Ovary (tissue), 9 donors: ENCODE results near the gene MTHFD1L. TPM values are rescaled to one million over a fixed set of nuclear protein-coding genes. Genes with fewer than 3 reads are reported as not detected.
"Not testable (repeated sequence)": the region's sequence is repeated elsewhere in the genome, so short reads cannot be mapped to it uniquely, and the experiment has no call there.

Experiments
- DNase-seq, 5 donors: peaks; one replicate each; pipeline ENCODE4 v3.0.0-alpha.2; 2019 to 2020
- H3K27ac ChIP-seq, 2 donors: fragments of 200-600 bp; one replicate each; pipeline versions ENCODE4 v1.5.1 to v1.8.0; 2019 to 2022
- H3K27me3 ChIP-seq: fragments of 200-600 bp; one replicate; pipeline ENCODE4 v1.8.0; 2022
- H3K36me3 ChIP-seq: fragments of 200-600 bp; sonication (generic); one replicate; pipeline ENCODE4 v1.5.1; 2019
- H3K4me1 ChIP-seq: one replicate; pipeline ENCODE4 v1.8.1; 2013; ENCODE audit warnings: mild to moderate bottlenecking, moderate library complexity; ENCODE audit not compliant: insufficient read depth
- H3K4me3 ChIP-seq: fragments of 200-600 bp; sonication (generic); one replicate; pipeline ENCODE4 v1.5.1; 2017
- H3K9me3 ChIP-seq, 2 donors: fragments of 200-600 bp in 1 of 2; sonication (generic) in 1 of 2; one replicate each; pipeline versions ENCODE4 v1.5.1 to v1.8.1; 2013 to 2019; ENCODE audit warnings: mild to moderate bottlenecking in 1 of 2, moderate library complexity in 1 of 2
- EP300 ChIP-seq: sonication (generic); formaldehyde crosslinking; IDR thresholded peaks from one replicate; pipeline ENCODE4 v1.6.1; 2017; ENCODE audit warnings: antibody characterized with exemption
- POLR2A ChIP-seq: fragments of 450-650 bp; IDR thresholded peaks from one replicate; pipeline ENCODE4 v1.6.1; 2017; ENCODE audit warnings: antibody characterized with exemption, mild to moderate bottlenecking, moderate library complexity
- WGBS, 3 donors: extraction: QIAGEN DNeasy Blood & Tissue Kit in 1 of 3; methylation state at CpG; one replicate each; pipeline versions ENCODE4 v1.1.5 to v1.1.7; 2013 to 2017; 5-methylcytosine and 5-hydroxymethylcytosine counted together
- intact Hi-C, 4 donors: fragments of 100-400 bp; cut with DNase I; formaldehyde crosslinking; loops; one replicate each; pipeline versions ENCODE4 v1.11.0 to v1.15.1; 2022 to 2023
- polyA plus RNA-seq, 2 donors: library from polyadenylated mRNA; stranded (reverse); fragments of 200-250 nt in 1 of 2; fragments of 350-450 nt in 1 of 2; fragmentation: Illumina TruSeq in 1 of 2; extraction: RNeasy Lipid Tissue Mini Kit (QIAGEN cat#74804) in 1 of 2; gene quantifications; one replicate each; pipeline ENCODE4 v1.2.3, GENCODE V29; 2013 to 2014
- total RNA-seq, 7 donors: library from RNA; depleted of rRNA in 2 of 7; stranded (reverse); fragments of >200 nt in 2 of 7; fragmentation: NEBNext Ultra II Directional in 3 of 7; extraction: Animal tissue kit (Norgen Biotek cat#: 25700) in 3 of 7; gene quantifications; one replicate each; pipeline versions ENCODE4 v1.1.0 to v1.2.4, GENCODE V29; 2016 to 2023
- TF ChIP-seq, protein P1 (sequence below), 3 donors: fragments of 450-650 bp in 2 of 3; fragments of 200-600 bp in 1 of 3; IDR thresholded peaks; one replicate each; pipeline versions ENCODE4 v1.5.1 to v1.8.0; 2016 to 2022; ENCODE audit warnings: antibody characterized with exemption in 3 of 3, mild to moderate bottlenecking in 1 of 3
- donor health status: DM: no; HTN: no; CAD: no; lungs with moderate emphysema.
- donor health status: DM: no; HTN: no; CAD: no.
- donor health status: Bipolar disorder and iron deficiency.
- donor health status: DM: yes; HTN: yes; CAD: no.
- donor health status: DM: no; HTN: no; CAD: no.
- donor health status: DM: yes; HTN: yes; CAD: no.

Gene MTHFD1L
- total and polyA plus RNA-seq, 9 donors, result 13.0 to 91.1 (median 23.6) TPM

GRCh38 chr6:151110576-151110905 is 245.0 kb downstream of the MTHFD1L start:
- H3K4me1 ChIP-seq, result peaks cover 8% of the 10 kb centered on the region
- TF ChIP-seq, protein P1, sequence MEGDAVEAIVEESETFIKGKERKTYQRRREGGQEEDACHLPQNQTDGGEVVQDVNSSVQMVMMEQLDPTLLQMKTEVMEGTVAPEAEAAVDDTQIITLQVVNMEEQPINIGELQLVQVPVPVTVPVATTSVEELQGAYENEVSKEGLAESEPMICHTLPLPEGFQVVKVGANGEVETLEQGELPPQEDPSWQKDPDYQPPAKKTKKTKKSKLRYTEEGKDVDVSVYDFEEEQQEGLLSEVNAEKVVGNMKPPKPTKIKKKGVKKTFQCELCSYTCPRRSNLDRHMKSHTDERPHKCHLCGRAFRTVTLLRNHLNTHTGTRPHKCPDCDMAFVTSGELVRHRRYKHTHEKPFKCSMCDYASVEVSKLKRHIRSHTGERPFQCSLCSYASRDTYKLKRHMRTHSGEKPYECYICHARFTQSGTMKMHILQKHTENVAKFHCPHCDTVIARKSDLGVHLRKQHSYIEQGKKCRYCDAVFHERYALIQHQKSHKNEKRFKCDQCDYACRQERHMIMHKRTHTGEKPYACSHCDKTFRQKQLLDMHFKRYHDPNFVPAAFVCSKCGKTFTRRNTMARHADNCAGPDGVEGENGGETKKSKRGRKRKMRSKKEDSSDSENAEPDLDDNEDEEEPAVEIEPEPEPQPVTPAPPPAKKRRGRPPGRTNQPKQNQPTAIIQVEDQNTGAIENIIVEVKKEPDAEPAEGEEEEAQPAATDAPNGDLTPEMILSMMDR (IDR thresholded peaks at IDR 0.05), result no peak
- TF ChIP-seq POLR2A, result no peak
- no peak for TF ChIP-seq EP300
- H3K36me3 ChIP-seq, result no peaks in the 10 kb centered on the region
- no peak overlapping the region for H3K27ac ChIP-seq
- WGBS, 3 donors, result 65 to 70% (median 69%) methylated on average over 4 of the region's 4 CpGs
- no peaks in the 10 kb centered on the region for H3K27me3 ChIP-seq
- intact Hi-C loops, result no loop called here
- H3K9me3 ChIP-seq, result no peaks in the 10 kb centered on the region
- DNase-seq, result no peak
- H3K4me3 ChIP-seq, result no peak overlapping the region

DNA sequence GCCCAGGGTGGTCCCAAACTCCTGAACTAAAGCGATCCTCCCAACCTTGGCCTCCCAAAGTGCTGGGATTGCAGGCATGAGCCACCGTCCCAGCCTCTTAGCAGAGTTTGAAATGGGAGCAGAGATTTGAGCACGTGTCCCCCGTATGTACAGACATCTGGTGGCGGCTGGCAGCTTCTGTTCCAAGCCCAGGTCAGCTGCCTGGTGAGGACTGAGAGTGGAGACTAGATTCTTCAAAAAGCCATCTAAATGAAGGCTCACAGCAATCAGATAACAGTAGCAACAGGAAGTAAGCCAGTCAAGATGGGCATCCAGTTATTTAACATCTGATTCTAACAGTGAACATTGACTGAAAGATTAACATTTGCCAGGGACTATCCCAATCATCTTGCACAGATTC is 246.2 kb downstream of the MTHFD1L start:
- intact Hi-C loops, result no loop called here
- H3K27me3 ChIP-seq, result no peaks in the 10 kb centered on the region
- no peaks in the 10 kb centered on the region for H3K36me3 ChIP-seq
- 73 to 76% (median 73%) methylated on average over 5 of the region's 5 CpGs for WGBS, 3 donors
- no peak overlapping the region for H3K27ac ChIP-seq
- TF ChIP-seq EP300, result no peak
- no peak for TF ChIP-seq POLR2A
- TF ChIP-seq, protein P1 (IDR thresholded peaks at IDR 0.05), result no peak
- no peak overlapping the region for H3K4me3 ChIP-seq
- H3K9me3 ChIP-seq, result no peaks in the 10 kb centered on the region
- no peak for DNase-seq
- H3K4me1 ChIP-seq, result peaks cover 8% of the 10 kb centered on the region

- Histone ChIP-seq H3K27me3 (no peaks in the 10 kb centered on the region), H3K9me3 (no peaks in the 10 kb centered on the region), H3K27ac (no peak overlapping the region), H3K36me3 (no peaks in the 10 kb centered on the region), H3K4me3 (no peak overlapping the region), H3K4me1 (peaks cover 8% of the 10 kb centered on the region)
- WGBS, 3 donors, result 76 to 84% (median 81%) methylated on average over 4 of the region's 4 CpGs
- intact Hi-C loops, result no loop called here
- DNase-seq, result no peak
- no peak for TF ChIP-seq POLR2A
- no peak for TF ChIP-seq EP300
Observed at GRCh38 chr6:151112130-151112529, 246.6 kb downstream of the MTHFD1L start.

DNA sequence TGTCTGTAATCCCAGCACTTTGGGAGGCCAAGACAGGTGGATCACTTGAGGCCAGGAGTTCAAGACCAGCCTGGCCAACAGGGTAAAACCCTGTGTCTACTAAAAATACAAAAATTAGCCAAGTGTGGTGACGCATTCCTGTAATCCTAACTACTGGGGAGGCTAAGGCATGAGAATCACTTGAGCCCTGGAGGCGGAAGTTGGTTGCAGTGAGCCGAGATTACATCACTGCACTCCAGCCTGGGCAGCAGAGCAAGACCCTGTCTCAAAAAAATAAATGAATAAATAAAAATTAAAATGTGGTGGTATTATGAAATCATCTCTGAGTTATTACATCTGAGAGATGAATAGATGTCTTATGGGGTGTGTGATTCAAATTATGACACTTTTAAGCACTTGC is 247.4 kb downstream of the MTHFD1L start:
- H3K4me1 ChIP-seq, H3K36me3 ChIP-seq, H3K4me3 ChIP-seq, DNase-seq, H3K9me3 ChIP-seq, H3K27me3 ChIP-seq, H3K27ac ChIP-seq, intact Hi-C loops: not testable (repeated sequence)
- WGBS, 3 donors, result 79 to 94% (median 93%) methylated on average over 3 of the region's 3 CpGs

GRCh38 chr6:151113641-151114040 is 248.1 kb downstream of the MTHFD1L start:
- H3K4me1 ChIP-seq, result peaks cover under 1% of the 10 kb centered on the region
- H3K4me3 ChIP-seq, result no peak overlapping the region
- no peaks in the 10 kb centered on the region for H3K36me3 ChIP-seq
- H3K27me3 ChIP-seq, result no peaks in the 10 kb centered on the region
- WGBS, 3 donors, result 90 to 93% (median 92%) methylated on average over 5 of the region's 5 CpGs
- TF ChIP-seq EP300 (no peak), POLR2A (no peak)
- TF ChIP-seq, protein P1 (IDR thresholded peaks at IDR 0.05), result no peak
- DNase-seq, result no peak
- intact Hi-C loops, result no loop called here
- H3K27ac ChIP-seq, result no peak overlapping the region
- no peaks in the 10 kb centered on the region for H3K9me3 ChIP-seq
